Fibroblast of the aortic adventitia (primary cell): ENCODE measurements around the gene PI4K2A. TPM values are rescaled to one million over a fixed set of nuclear protein-coding genes. Genes with fewer than 3 reads are reported as not detected.

Experiments used
- DNase-seq: peaks from one replicate; pipeline ENCODE4 v3.0.0-alpha.2; 2010; ENCODE audit warnings: low read depth
- H3K4me3 ChIP-seq: 2 replicates; pipeline ENCODE4 v1.5.1; 2011; ENCODE audit warnings: low read depth, mild to moderate bottlenecking, control low read depth, low read length, moderate library complexity
- total RNA-seq: library from RNA; depleted of rRNA; stranded (reverse); fragments of >200 nt; gene quantifications from 2 replicates; pipeline ENCODE4 v1.2.3, GENCODE V29; 2012; ENCODE audit warnings: low replicate concordance
- TF ChIP-seq, protein P1 (sequence below): IDR thresholded peaks from 2 replicates; pipeline ENCODE4 v1.5.1; 2011; ENCODE audit warnings: mild to moderate bottlenecking, low read length, control low read depth, inconsistent platforms; ENCODE audit not compliant: insufficient read depth

The PI4K2A gene
- total RNA-seq = 10.1 and 22.3 TPM in 2 replicates

DNA sequence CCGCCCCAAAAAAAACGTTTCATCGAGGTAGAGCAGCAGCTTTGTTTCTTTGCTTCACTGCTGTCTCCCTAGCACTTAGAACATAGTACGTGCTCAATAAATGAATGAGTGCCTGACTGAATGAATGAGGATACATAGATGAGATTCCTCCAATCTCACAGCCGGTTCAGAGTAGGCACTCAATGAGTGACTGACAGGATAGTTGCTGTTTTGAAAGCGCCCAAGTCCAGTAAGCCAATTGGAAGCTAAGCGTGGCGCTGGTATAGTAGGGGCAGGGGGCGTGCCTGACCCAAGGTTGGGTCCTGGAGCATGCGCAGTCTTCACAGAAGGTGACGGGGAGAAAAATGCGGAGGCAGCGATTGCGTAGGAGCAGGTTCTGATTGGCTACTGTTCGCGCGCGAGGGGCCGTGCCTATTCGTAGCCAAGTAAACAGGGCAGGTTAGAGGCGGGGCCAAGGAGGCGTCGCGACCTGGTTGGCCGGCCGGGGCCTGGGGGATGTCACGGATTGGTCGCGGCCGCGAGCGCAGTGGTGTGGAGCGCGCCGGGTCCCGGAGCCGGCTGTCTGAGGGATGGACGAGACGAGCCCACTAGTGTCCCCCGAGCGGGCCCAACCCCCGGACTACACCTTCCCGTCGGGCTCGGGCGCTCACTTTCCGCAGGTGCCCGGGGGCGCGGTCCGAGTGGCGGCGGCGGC, at the start of gene PI4K2A:
Gene PI4K2A, plus strand, starts transcription at position 498 of the 694 bp plus-strand sequence. Its CDS starts 72 bp downstream, at position 570.
- H3K4me3 ChIP-seq = peak within 1 kb of the TSS; percentile 72
- TF ChIP-seq, protein P1, sequence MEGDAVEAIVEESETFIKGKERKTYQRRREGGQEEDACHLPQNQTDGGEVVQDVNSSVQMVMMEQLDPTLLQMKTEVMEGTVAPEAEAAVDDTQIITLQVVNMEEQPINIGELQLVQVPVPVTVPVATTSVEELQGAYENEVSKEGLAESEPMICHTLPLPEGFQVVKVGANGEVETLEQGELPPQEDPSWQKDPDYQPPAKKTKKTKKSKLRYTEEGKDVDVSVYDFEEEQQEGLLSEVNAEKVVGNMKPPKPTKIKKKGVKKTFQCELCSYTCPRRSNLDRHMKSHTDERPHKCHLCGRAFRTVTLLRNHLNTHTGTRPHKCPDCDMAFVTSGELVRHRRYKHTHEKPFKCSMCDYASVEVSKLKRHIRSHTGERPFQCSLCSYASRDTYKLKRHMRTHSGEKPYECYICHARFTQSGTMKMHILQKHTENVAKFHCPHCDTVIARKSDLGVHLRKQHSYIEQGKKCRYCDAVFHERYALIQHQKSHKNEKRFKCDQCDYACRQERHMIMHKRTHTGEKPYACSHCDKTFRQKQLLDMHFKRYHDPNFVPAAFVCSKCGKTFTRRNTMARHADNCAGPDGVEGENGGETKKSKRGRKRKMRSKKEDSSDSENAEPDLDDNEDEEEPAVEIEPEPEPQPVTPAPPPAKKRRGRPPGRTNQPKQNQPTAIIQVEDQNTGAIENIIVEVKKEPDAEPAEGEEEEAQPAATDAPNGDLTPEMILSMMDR = no peak
- peak; percentile 99 for DNase-seq

DNA sequence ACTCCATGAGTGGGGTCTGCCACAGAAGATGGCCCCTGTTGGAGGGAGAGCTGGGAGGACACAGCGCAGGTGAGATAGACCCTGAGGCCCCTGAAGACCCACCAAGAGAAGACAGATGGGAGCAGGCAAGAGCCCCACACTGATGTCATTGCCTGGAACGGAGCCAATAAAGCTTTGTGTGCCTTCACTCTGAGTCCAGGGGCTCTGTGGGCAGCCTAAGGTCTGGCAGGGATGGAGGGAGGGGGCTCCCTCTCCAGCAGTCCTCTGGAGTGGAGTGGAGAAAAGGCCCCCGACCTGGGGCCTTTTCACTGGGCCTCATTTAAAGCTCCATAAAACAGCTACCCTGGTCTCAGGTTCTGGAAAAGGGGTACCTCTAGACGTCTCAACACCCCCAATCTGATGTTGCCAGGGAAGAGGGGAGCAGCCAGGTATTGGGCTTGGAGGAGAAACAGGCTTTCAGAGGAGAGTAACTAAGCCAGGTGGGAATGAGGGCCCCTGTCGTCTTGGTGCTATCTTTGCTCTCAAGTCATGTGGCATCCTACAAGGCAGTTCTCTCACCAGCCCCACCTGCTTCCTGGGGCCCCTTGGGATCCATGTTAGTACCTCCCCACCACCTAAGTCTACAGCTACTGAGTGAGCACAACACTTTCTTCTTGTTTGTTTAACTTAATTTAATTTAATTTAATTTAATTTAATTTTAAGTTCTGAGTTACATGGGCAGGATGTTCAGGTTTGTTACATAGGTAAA, 49.5 kb upstream of the PI4K2A start:
- DNase-seq = no peak
- H3K4me3 ChIP-seq = no peak overlapping the region
- TF ChIP-seq, protein P1 = no peak

DNA sequence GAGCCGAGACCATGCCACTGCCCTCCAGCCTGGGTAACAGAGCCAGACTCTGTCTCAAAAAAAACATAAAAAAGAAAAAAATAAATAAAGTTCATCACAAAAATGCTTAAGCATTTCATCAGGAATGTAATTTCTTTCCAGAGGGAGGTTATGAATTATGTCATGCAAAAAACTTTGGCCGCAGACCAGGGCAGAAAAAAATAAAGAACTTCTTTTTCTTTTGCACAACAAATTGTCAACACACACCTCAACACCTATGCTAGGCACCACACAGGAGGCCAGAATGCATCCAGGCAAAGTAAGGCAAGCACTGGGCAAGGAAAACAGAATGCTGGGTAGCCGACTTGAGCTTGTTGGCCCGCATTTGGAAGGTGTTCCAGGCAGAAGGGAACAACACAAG, 47.0 kb upstream of the PI4K2A start:
- TF ChIP-seq, protein P1 = no peak
- DNase-seq = peak; percentile 65
- no peak overlapping the region for H3K4me3 ChIP-seq

DNA sequence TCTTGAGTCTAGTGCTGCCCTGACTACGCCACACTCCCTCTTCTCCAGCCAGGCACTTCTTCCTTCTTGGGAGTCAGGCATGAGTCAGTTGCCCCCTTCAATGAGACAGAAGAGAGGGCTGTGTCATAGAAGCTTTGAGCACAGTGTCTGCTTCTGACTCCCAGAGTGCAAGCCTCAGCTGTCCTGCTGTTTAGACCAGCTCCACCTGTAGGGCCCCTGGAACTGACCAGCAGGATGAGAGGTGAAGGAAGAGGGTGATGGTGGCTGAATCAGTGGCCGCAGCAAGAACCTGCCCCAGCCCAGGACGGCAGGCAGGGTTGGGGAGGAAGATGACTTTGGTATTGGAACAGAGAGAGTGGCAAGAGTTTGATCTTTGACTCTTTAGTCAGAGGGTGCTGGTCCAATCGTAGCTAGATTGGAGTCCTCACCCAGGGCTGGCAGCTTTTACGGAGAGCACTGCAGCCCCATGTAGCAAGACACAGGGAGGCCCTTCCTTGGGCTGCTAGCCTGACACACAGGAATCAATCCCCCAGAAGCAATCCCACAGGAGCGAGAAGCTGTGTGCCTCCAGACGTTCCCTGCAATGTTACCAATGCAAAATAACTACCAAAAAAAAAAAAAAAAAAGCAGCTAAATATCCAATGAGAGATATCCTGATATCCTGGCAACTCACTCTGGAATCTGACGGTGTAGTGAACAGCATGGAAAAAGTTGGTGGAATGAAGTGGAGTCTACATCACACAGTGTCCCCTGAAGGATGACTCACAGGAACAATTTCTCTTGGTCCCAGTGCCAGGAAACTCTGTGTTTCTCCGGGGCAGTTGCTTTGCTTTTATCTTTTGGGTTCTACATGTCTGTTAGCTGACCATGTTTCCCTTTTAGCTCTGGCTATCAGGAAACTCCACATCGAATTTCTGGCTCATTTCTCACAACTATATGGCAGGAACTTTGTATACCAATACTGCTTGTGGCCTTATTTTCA, 44.1 kb upstream of the PI4K2A start:
- peak; percentile 95 for DNase-seq
- no peak overlapping the region for H3K4me3 ChIP-seq
- TF ChIP-seq, protein P1 = no peak

DNA sequence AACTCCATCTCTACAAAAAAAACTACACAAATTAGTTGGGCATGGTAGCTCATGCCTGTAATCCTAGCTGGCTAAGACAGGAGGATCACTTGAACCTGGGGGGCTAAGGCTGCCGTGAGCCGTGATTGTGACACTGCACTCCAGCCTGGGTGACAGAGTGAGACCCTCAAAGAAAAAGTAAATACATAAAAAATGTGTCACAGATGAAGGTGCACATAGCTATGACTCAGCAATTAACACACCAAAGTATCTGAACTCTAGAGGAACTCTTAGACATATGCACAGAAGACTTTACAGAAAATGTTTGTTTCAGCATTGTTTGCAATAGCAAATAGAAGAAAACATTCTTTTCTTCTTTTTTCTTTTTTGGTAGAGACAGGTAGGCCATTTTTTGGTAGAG, 42.7 kb upstream of the PI4K2A start:
- no peak overlapping the region for H3K4me3 ChIP-seq
- DNase-seq = no peak
- TF ChIP-seq, protein P1 = no peak

DNA sequence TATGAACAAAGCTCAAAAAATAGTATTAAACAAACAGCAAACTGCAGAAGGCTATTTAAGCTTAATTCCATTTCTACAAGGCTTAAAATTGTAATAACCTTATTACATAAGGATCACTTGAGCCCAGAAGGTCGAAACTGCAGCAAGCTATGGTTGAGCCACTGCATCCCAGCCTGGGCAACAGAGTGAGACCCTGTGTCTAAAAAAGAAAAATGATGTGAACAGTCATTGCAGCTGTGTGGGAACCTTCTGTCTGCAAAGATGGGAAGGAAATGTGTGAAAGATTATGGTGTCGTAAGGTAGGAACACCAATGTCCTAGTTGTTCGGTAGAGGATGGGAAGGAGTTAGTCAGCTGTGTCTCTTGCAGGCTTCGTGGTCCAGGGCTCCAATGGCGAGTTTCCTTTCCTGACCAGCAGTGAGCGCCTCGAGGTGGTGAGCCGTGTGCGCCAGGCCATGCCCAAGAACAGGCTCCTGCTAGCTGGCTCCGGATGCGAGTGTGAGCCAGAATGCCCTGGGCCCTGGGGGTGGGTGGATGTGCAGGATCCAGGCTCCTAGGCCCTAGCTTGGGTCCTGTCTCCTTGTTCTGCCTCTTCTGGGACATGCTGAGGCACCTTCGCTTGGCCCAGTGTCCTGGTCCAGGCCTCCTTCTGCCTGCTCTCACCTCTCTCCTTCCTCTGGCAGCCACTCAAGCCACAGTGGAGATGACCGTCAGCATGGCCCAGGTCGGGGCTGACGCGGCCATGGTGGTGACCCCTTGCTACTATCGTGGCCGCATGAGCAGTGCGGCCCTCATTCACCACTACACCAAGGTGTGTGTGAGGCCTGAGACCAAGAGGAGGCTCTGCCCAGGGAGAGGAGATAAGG, 41.8 kb upstream of the PI4K2A start:
- H3K4me3 ChIP-seq = no peak overlapping the region
- TF ChIP-seq, protein P1 = no peak

More for the DNA sequence above, 41.8 kb upstream of the PI4K2A start:
- no peak for DNase-seq
